Activated CD8-positive, alpha-beta memory T cell treated with anti-CD3 and anti-CD28 coated beads, Interleukin-2, amount 10 ng/mL, durations not matched to agents 7 days and 5 days (primary cell): ENCODE measurements around the gene ARIH2. TPM values are rescaled to one million over a fixed set of nuclear protein-coding genes. Genes with fewer than 3 reads are reported as not detected.

Experiments
- ATAC-seq: fragments of 150-1000 bp; cut with Tn5 transposase; one replicate; pipeline ENCODE4 v1.10.0; 2021; ENCODE audit warnings: moderate library complexity
- CTCF ChIA-PET: fragments of 350-600 bp; sonication (Branson Sonifier 250); formaldehyde crosslinking; loops from one replicate; lab custom pipeline; 2021; ENCODE audit warnings: antibody characterized with exemption; lab: Charles Lee
- DNase-seq: peaks from one replicate; pipeline ENCODE4 v3.0.0-alpha.2; 2020
- H3K27ac Mint-ChIP-seq: one replicate; pipeline ENCODE4 v1.8.0; 2021; ENCODE audit warnings: mild to moderate bottlenecking, mixed read lengths
- H3K27me3 Mint-ChIP-seq: one replicate; pipeline ENCODE4 v1.8.0; 2021; ENCODE audit warnings: mixed read lengths
- H3K36me3 Mint-ChIP-seq: one replicate; pipeline ENCODE4 v1.8.0; 2021; ENCODE audit warnings: mild to moderate bottlenecking, mixed read lengths
- H3K4me1 Mint-ChIP-seq: one replicate; pipeline ENCODE4 v1.8.0; 2021; ENCODE audit warnings: mixed read lengths
- H3K4me3 Mint-ChIP-seq: one replicate; pipeline ENCODE4 v1.8.0; 2021; ENCODE audit warnings: mild to moderate bottlenecking, moderate library complexity, mixed read lengths
- H3K9me3 Mint-ChIP-seq: one replicate; pipeline ENCODE4 v1.8.0; 2022; ENCODE audit warnings: low read depth, mixed read lengths
- total RNA-seq, 2 experiments: library from RNA; stranded (reverse); gene quantifications; one replicate each; pipeline ENCODE4 v1.2.3, GENCODE V29; 2021

Gene ARIH2
- total RNA-seq, 2 experiments from 2014 or later: 118 to 156 TPM

DNA sequence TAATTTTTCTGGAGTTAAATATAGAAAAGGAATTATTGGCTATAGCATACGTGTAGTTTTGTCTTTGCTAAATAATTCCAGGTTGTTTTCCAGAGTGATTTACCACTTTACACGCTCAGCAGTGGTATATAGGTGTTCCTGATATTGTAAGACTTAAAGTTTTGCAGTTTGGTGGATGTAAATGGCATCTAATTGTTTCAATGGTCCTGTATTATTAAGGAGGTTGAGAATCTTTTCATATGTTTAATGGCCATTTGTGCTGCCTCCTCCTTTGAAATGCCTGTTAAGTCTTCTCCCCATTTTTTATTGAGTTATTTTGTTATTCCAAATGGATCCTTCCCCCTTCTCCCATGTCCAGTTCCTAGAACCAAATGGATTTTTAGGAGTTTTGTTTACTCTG lies 44.9 kb downstream of the ARIH2 start:
- CTCF ChIA-PET: no interaction called here
- ATAC-seq (no peak), DNase-seq (no peak)
- H3K27ac Mint-ChIP-seq: no peak overlapping the region
- no peaks in the 10 kb centered on the region for H3K9me3 Mint-ChIP-seq
- H3K36me3 Mint-ChIP-seq: peaks cover 29% of the 10 kb centered on the region
- no peaks in the 10 kb centered on the region for H3K27me3 Mint-ChIP-seq
- no peak overlapping the region for H3K4me3 Mint-ChIP-seq
- peaks cover 28% of the 10 kb centered on the region for H3K4me1 Mint-ChIP-seq

GRCh38 chr3:48966367-48966766 lies 47.7 kb downstream of the ARIH2 start:
- DNase-seq (no peak), ATAC-seq (no peak)
- H3K9me3 Mint-ChIP-seq: no peaks in the 10 kb centered on the region
- H3K27ac Mint-ChIP-seq: peak overlapping the region; percentile 48
- peaks cover 26% of the 10 kb centered on the region for H3K4me1 Mint-ChIP-seq
- H3K4me3 Mint-ChIP-seq: no peak overlapping the region
- H3K36me3 Mint-ChIP-seq: peaks cover 42% of the 10 kb centered on the region
- CTCF ChIA-PET: no interaction called here
- no peaks in the 10 kb centered on the region for H3K27me3 Mint-ChIP-seq

- CTCF ChIA-PET: no interaction called here
- Mint-ChIP-seq H3K36me3 (peaks cover 45% of the 10 kb centered on the region), H3K9me3 (no peaks in the 10 kb centered on the region), H3K27ac (peak overlapping the region; percentile 48), H3K27me3 (no peaks in the 10 kb centered on the region), H3K4me3 (no peak overlapping the region), H3K4me1 (peaks cover 26% of the 10 kb centered on the region)
- DNase-seq: no peak
- ATAC-seq: no peak
Measured at GRCh38 chr3:48966876-48967361, 48.3 kb downstream of the ARIH2 start.

- DNase-seq: no peak
- no peaks in the 10 kb centered on the region for H3K27me3 Mint-ChIP-seq
- H3K4me1 Mint-ChIP-seq: peaks cover 25% of the 10 kb centered on the region
- CTCF ChIA-PET: interaction anchor here (0.6 to 2.1 kb wide), 2 partner anchors 18 to 339 kb away, joined by 4 to 12 read pairs; no protein-coding TSS in a partner anchor
- no peak overlapping the region for H3K4me3 Mint-ChIP-seq
- ATAC-seq: no peak
- H3K36me3 Mint-ChIP-seq: peaks cover 56% of the 10 kb centered on the region
- no peak overlapping the region for H3K27ac Mint-ChIP-seq
- no peaks in the 10 kb centered on the region for H3K9me3 Mint-ChIP-seq
Measured at GRCh38 chr3:48970586-48970985, 51.9 kb downstream of the ARIH2 start.

DNA sequence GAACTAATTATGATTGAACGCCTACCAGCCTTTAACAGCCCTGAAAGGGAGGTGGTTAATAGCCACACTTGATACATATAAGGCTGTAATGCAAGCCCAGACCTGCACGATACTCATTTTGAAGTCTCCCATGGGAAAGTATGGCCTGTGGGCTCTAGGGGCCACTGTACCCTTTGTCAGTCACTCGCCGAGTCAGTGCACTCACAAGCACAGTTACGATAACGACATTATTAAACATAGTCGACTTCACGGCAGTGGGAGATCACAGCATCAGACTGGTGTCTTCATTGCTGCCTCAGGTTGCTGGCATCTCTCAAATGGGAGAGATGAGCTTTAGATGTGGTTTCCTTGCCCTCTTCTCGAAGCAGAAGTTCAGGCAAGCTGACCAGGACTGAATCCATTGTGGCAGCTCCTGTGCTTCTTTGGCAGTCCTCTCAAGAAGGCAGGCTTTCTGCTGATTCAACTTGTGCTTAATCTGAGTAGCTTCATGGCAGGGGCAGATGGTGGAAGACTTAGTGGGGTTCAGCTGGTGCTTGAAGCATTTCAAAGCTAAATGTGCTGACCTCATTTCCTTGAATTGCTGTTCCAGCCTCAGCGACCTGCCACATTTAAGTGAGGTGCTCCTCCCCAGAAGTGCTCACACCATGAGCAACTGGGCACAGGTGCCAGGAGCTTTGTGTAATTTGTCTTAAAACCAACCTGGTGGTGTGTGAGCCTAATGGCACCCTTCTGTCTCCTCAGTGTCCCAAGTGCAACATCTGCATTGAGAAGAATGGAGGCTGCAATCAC lies 55.6 kb downstream of the ARIH2 start:
- H3K4me3 Mint-ChIP-seq: no peak overlapping the region
- peaks cover 5% of the 10 kb centered on the region for H3K4me1 Mint-ChIP-seq
- H3K27me3 Mint-ChIP-seq: no peaks in the 10 kb centered on the region
- no peak for DNase-seq
- no peak for ATAC-seq
- no peaks in the 10 kb centered on the region for H3K9me3 Mint-ChIP-seq
- CTCF ChIA-PET: interaction anchor here (0.7 to 1.9 kb wide), 2 partner anchors 14 to 284 kb away, joined by 3 to 12 read pairs; no protein-coding TSS in a partner anchor
- peak overlapping the region; percentile 26 for H3K27ac Mint-ChIP-seq
- peaks cover 54% of the 10 kb centered on the region for H3K36me3 Mint-ChIP-seq

DNA sequence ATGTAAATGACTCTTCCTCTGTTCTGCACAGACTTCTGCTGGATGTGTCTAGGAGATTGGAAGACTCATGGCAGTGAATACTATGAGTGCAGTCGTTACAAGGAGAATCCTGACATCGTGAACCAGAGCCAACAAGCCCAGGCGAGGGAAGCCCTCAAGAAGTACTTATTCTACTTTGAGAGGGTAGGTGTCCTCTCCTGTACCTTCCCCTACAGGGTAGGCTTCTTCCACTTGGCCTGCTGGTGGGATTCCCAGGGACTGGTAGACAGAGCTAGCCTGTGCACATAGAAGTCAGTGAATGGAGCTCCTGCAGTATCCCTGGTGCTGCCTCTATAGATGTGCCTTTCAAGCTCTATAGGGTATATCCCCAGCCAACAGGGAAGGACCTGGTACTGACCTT lies 60.8 kb downstream of the ARIH2 start:
- ATAC-seq: no peak
- Mint-ChIP-seq H3K9me3 (no peaks in the 10 kb centered on the region), H3K4me3 (no peak overlapping the region), H3K4me1 (no peaks in the 10 kb centered on the region), H3K27me3 (no peaks in the 10 kb centered on the region), H3K27ac (no peak overlapping the region), H3K36me3 (peaks cover 52% of the 10 kb centered on the region)
- CTCF ChIA-PET: interaction anchor here (1.8 kb wide), 1 partner anchor 10 kb away, joined by 4 read pairs; the partner anchor contains the start of gene P4HTM
- no peak for DNase-seq

DNA sequence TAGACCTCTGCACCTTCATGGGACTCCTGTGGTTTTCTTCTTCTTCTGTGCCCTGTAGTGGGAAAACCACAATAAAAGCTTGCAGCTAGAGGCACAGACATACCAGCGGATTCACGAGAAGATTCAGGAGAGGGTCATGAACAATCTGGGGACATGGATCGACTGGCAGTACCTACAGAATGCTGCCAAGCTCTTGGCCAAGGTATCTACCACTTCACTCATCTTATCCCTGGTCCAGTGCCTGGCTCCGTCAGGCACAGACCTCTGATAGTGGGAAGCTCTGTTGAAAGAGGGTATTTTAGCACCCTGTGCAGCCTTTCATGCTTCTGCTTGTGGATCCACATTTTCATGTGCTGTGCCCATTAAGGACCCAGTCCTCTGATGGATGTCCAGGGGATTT lies 61.7 kb downstream of the ARIH2 start:
- CTCF ChIA-PET: interaction anchor here (0.7 to 1.8 kb wide), 2 partner anchors 9 to 90 kb away, joined by 3 to 4 read pairs; partner anchors contain the start of gene P4HTM
- Mint-ChIP-seq H3K36me3 (peaks cover 46% of the 10 kb centered on the region), H3K4me1 (no peaks in the 10 kb centered on the region), H3K4me3 (no peak overlapping the region), H3K9me3 (no peaks in the 10 kb centered on the region), H3K27ac (no peak overlapping the region), H3K27me3 (no peaks in the 10 kb centered on the region)
- DNase-seq (no peak), ATAC-seq (no peak)

DNA sequence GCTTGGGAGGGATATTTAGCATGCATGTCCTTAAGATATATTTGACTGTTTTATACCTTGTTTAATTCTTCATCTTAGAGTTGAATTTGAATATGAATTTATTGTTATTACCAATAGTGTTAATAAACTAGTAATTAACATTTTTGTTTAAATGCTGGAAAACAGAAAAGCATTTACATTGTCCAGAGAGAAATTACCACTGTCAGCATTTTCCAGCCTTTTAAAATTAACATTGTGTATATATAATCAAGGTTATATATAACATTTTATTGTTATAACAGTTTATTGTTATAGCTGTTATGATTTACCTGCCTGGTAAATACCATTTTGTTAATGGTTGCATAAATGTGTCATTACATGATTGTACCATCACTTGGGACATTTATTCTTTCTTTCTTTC lies 63.4 kb downstream of the ARIH2 start:
- H3K4me1 Mint-ChIP-seq: peaks cover 2% of the 10 kb centered on the region
- H3K27me3 Mint-ChIP-seq: no peaks in the 10 kb centered on the region
- DNase-seq (no peak), ATAC-seq (no peak)
- H3K27ac Mint-ChIP-seq: no peak overlapping the region
- CTCF ChIA-PET: interaction anchor here (1.0 kb wide), 1 partner anchor 25 kb away, joined by 4 read pairs; the partner anchor contains the start of gene WDR6
- H3K4me3 Mint-ChIP-seq: no peak overlapping the region
- H3K36me3 Mint-ChIP-seq: peaks cover 36% of the 10 kb centered on the region
- no peaks in the 10 kb centered on the region for H3K9me3 Mint-ChIP-seq

- ATAC-seq: no peak
- Mint-ChIP-seq H3K36me3 (peaks cover 36% of the 10 kb centered on the region), H3K4me1 (peaks cover 3% of the 10 kb centered on the region), H3K9me3 (no peaks in the 10 kb centered on the region), H3K4me3 (no peak overlapping the region), H3K27me3 (no peaks in the 10 kb centered on the region), H3K27ac (no peak overlapping the region)
- no peak for DNase-seq
- CTCF ChIA-PET: interaction anchor here (1.0 kb wide), 1 partner anchor 25 kb away, joined by 4 read pairs; the partner anchor contains the start of gene WDR6
Measured at GRCh38 chr3:48982686-48983085, 64.0 kb downstream of the ARIH2 start.

DNA sequence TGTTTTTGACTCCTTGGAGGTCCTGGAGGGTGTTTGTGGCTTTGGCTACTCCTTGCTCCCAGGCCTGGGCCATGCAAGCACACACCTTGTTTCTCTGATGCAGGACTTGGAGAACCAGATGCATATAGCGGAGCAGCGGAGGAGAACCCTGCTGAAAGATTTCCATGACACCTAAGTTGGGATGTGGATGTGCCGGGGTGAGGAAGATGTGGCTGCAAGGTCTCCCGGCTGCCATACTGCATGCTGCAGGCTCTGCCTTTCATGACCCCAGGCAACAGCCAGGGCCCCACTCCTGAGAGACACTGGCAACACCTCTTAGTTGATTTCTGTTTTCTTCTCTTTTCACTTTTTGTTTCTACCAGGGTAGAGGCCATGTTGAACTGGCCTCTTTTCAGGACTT lies 64.5 kb downstream of the ARIH2 start:
- no peaks in the 10 kb centered on the region for H3K9me3 Mint-ChIP-seq
- no peaks in the 10 kb centered on the region for H3K27me3 Mint-ChIP-seq
- CTCF ChIA-PET: no interaction called here
- DNase-seq (no peak), ATAC-seq (no peak)
- no peak overlapping the region for H3K4me3 Mint-ChIP-seq
- H3K27ac Mint-ChIP-seq: no peak overlapping the region
- peaks cover 36% of the 10 kb centered on the region for H3K36me3 Mint-ChIP-seq
- H3K4me1 Mint-ChIP-seq: peaks cover 7% of the 10 kb centered on the region

DNA sequence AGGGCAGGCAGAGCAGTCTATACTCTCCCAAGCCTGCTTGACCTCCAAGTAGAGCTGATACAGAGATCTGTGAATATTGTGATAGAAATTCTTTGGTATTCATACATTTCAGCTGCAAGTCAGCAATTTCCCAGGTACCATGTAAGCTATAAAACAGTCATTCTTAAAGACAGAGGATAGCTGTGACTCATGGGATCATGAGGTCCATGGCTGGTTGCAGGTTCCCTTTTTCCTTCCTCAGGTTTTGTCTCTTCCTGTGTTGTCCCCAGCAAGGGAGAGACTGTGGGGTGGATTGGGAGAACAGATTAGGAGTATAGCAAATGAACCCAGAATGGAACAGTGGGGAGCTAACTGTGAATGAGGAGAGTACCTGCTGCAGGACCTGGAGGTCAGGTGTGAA lies 66.0 kb downstream of the ARIH2 start:
- no peaks in the 10 kb centered on the region for H3K9me3 Mint-ChIP-seq
- no peak for ATAC-seq
- H3K27ac Mint-ChIP-seq: no peak overlapping the region
- DNase-seq: no peak
- peaks cover 29% of the 10 kb centered on the region for H3K36me3 Mint-ChIP-seq
- CTCF ChIA-PET: interaction anchor here (1.2 kb wide), 1 partner anchor 37 kb away, joined by 4 read pairs; the partner anchor contains the start of gene NDUFAF3
- peaks cover 18% of the 10 kb centered on the region for H3K4me1 Mint-ChIP-seq
- H3K4me3 Mint-ChIP-seq: no peak overlapping the region
- no peaks in the 10 kb centered on the region for H3K27me3 Mint-ChIP-seq

- DNase-seq: no peak
- Mint-ChIP-seq H3K27ac (no peak overlapping the region), H3K9me3 (no peaks in the 10 kb centered on the region), H3K27me3 (no peaks in the 10 kb centered on the region), H3K36me3 (peaks cover 22% of the 10 kb centered on the region), H3K4me1 (peaks cover 20% of the 10 kb centered on the region), H3K4me3 (no peak overlapping the region)
- no peak for ATAC-seq
- CTCF ChIA-PET: interaction anchor here (0.9 to 9.4 kb wide), 3 partner anchors 21 to 108 kb away, joined by 3 to 127 read pairs (median 88); partner anchors contain the start of genes DALRD3, NDUFAF3, QRICH1 and WDR6
Measured at GRCh38 chr3:48985831-48986376, 67.3 kb downstream of the ARIH2 start.

GRCh38 chr3:48989126-48989795 lies 70.6 kb downstream of the ARIH2 start:
- no peak for ATAC-seq
- H3K4me1 Mint-ChIP-seq: peaks cover 45% of the 10 kb centered on the region

More at GRCh38 chr3:48989126-48989795, 70.6 kb downstream of the ARIH2 start:
- peak overlapping the region; percentile 93 for H3K27ac Mint-ChIP-seq
- H3K9me3 Mint-ChIP-seq: no peaks in the 10 kb centered on the region
- peak overlapping the region; percentile 97 for H3K4me3 Mint-ChIP-seq
- CTCF ChIA-PET: interaction anchor here (0.8 to 9.4 kb wide), 19 partner anchors 9 to 351 kb away, joined by 3 to 127 read pairs (median 4); partner anchors contain the start of genes DALRD3, NDUFAF3, QRICH1 and USP4
- DNase-seq: no peak
- H3K27me3 Mint-ChIP-seq: no peaks in the 10 kb centered on the region
- H3K36me3 Mint-ChIP-seq: peaks cover 9% of the 10 kb centered on the region
